GM19438 (cell line): ENCODE measurements around the gene GNAS-AS1.
A peak's percentile ranks its signal among the peaks of the same experiment; 100 is the strongest.

Experiments
- ATAC-seq: cut with Tn5 transposase; IDR thresholded peaks from one replicate; pipeline ENCODE4 v1.9.1; 2021; ENCODE audit warnings: low read depth; ENCODE audit not compliant: unreplicated experiment

The GNAS-AS1 gene

DNA sequence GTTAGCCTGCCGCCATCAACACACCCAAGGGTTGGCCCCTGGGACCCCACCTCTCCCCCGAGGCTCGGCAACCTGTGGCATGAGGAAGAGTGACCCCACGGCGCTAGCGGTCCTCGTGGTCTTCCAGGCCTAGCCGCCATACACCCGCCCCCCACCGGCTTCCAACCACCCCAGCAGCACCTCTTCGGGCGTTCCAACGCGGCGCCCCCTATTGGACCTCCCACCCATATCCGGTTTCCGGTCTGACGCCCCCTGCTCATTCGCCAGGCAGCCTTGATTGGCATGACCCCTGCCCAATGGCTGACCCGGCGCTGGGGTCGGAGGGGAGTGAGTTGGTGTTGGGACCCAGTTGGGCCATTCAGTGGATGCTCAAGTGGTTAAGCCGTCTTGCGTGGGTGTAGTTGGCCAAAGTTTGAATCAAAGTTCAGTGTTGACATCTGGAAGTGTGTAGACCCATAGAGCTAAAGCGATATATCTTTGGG, at the start of gene GNAS-AS1:
TSS of gene GNAS-AS1 (minus strand) at position 210 of the 482 bp plus-strand sequence.
- ATAC-seq = peak; percentile 77

DNA sequence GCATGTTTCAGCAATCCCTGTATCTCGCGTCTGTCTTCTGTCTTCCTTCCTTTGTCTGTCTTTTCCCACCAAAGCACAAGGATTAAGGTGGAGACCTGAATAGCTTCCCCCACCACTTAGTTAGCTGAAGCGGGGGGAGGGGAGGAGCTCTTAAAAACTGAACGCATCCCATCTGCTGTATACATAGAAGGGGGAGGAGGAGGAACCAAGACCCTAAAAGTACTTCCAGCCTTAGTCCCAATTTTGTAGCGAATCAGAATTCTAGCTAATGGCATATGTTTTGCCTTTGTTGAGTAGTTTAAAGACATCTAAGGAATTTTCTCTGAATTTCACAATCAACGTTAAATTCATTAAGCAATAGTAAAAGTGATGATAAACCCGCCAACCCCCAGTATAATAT, 49.7 kb upstream of the GNAS-AS1 start:
- no peak for ATAC-seq

GRCh38 chr20:58899512-58899911, 48.8 kb upstream of the GNAS-AS1 start:
- ATAC-seq = no peak

- ATAC-seq = no peak
Measured at GRCh38 chr20:58898629-58899408, 48.1 kb upstream of the GNAS-AS1 start.

- ATAC-seq = no peak
Measured at GRCh38 chr20:58897488-58897887, 46.8 kb upstream of the GNAS-AS1 start.

GRCh38 chr20:58896820-58897219, 46.1 kb upstream of the GNAS-AS1 start:
- no peak for ATAC-seq

DNA sequence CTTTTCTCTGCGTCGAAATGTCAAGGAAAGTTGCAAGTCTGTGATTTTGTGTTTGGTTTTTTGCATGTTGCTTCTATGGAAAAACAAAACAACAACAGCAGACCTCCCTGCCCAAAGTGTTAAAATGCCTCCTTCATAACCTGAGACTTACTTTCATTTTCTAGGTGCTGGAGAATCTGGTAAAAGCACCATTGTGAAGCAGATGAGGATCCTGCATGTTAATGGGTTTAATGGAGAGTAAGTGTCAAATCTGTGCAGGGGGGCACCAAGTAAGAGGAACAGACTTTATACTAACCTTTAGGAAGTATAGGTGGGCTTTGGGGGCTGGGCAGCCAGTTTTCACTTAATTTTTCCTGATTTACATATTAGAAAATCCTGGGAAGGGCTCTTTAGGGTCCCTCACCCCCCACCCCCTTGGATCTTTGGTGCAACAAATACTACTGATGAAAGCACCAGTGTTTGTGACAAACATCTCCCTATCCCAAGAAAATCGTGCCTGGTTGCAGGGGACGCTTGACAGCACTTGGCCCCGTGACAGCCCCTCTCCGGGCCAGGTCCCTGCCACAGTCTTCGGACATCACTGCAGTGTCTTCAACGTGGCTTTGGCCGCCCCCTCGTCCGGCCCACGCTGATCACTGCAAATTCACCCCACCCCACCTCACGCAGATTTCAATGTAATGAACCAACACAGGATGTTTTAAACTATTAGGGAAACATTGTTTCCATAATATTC, 44.9 kb upstream of the GNAS-AS1 start:
- no peak for ATAC-seq

- no peak for ATAC-seq
Measured at GRCh38 chr20:58894652-58895447, 44.1 kb upstream of the GNAS-AS1 start.

DNA sequence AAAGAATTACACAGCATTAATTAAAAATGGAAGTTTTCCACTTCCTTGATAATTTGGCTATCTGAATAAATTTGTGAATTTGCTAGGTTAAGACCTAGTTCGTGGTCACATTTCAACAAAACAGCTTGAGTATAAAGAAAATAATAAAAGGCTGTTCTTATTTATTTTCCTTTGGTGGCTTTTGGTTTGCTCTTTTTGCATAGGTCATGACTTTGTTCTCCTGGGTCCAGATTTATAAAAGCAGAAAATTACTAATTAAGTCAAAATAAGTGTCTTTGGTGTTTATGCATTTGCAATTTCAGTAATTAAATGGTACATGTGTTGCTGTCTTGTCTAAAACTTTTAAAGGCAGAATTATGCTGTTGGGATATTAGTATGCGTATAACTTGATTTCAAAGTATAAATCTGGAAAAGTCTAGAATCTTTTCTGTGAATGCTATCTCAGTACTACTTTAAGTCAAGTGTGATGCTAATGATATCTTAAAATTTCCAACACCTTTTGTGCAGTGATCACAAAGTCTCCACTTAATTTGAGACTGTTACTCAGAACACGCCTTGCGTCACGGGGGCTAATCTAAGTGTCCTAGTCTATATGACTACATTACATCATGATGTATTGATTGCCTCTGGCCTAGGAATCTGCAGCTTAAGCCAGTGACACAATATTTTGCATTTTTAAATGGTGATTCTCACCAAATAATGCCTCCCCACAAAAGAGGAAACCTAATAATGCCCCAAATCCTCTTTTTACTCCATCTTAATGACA, 42.8 kb upstream of the GNAS-AS1 start:
- ATAC-seq = no peak

DNA sequence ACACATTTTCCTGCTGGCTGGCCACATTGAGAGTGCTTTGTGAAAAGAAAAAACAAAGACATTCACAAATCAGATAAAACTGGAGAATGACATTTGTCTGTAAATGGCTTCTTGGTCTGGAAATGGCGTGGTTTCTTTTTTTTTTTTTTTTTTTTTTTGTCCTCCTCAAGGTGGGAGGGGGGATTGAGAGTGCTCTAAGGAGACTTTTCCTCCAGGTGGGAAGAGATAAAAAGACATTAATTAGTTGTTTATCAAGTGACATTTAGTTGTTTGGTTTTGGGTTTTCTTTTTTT, 42.2 kb upstream of the GNAS-AS1 start:
- no peak for ATAC-seq

DNA sequence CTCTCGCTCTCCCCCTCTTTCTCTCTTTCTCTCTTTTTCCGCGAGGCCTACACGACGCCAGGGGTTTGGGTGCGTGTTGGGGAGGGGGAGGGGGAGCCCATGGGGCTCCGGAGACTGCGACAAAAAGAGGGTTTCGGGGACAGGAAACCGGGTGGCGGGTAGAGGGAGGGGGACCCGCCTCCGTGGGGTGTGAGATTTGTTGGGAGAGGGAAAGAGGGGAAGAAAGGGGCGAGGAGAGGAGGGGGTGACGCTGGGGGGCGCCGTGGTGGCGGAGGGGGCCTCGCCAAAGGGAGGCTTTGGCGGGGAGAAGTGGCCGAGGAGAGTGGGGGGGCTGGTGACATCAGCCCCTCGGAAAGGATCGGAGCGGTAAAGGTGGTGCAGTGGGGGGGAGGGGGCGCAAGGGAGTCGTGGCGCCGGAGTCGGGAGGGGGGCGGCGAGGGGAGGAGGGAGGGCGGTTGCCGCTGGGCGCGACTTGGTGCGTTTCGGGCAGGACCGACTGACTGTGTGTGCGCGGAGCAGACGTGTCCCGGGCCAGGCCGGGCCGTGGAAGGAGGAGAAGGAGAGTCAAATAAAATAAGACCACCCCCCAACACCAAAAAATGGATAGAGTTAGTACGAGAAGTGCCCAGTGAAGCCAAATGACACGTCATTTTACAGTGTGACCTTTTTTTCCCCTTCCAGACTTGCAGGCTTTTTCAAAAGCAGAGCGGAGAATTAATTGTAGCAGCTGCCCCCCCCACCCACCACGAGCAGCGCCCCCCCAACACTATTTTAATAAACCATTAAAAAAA, 41.6 kb upstream of the GNAS-AS1 start:
- ATAC-seq = no peak

- ATAC-seq = no peak
Measured at GRCh38 chr20:58891718-58892140, 41.0 kb upstream of the GNAS-AS1 start.

DNA sequence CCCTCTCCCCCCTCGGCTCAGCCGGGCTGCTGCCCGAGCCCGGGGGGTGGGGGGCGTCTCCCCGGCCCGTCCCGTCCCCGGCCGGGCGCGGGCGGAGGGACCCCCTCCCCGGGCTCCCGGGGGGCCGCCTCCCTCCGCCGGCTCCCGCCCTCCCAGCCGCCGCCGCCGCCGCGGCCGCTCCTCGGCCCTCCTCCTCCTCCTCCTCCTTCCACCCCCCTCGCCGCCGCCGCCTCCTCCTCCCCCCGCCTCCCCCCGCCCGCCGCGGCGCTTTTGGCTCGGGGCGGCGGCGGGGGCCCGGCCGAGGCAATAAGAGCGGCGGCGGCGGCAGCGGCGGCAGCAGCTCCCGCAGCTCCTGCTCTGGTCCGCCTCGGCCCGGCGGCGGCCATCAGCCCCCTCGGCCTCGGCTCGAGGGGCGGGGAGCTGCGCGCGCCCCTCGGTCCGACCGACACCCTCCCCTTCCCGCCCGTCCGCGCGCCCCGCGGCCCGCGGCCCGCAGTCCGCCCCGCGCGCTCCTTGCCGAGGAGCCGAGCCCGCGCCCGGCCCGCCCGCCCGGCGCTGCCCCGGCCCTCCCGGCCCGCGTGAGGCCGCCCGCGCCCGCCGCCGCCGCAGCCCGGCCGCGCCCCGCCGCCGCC, 40.5 kb upstream of the GNAS-AS1 start:
- ATAC-seq = no peak

GRCh38 chr20:58890518-58891085, 39.9 kb upstream of the GNAS-AS1 start:
- no peak for ATAC-seq

GRCh38 chr20:58889798-58890517, 39.3 kb upstream of the GNAS-AS1 start:
- no peak for ATAC-seq

DNA sequence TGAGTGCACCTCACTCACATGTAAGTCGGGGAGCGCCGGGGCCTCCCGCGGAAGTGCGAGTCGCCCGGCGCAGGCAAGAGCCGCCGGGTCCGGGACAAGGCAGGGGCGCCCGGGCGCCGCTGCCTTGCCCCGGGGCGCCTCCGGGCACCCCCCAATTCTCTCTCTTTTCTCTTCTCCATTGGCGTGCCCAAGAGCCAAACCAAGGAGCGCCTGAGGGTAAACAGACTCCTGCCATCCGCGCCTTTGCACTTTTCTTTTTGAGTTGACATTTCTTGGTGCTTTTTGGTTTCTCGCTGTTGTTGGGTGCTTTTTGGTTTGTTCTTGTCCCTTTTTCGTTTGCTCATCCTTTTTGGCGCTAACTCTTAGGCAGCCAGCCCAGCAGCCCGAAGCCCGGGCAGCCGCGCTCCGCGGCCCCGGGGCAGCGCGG, 38.6 kb upstream of the GNAS-AS1 start:
- ATAC-seq = no peak

GRCh38 chr20:58888521-58889333, 38.0 kb upstream of the GNAS-AS1 start:
- no peak for ATAC-seq
